MM.1S (cell line): ENCODE data around the gene UBE2S.

Experiments used
- DNase-seq: peaks from one replicate; pipeline ENCODE4 v3.0.0-alpha.2; 2015
- H2AFZ ChIP-seq: fragments of 300-600 bp; sonication (generic); 2 replicates; pipeline ENCODE4 v1.6.0; 2016; ENCODE audit warnings: antibody characterized with exemption, low read length
- H3F3A ChIP-seq: fragments of 300-600 bp; sonication (generic); 2 replicates; pipeline ENCODE4 v1.6.1; 2016; ENCODE audit warnings: mild to moderate bottlenecking, antibody characterized with exemption, low read length, moderate library complexity, mixed read lengths; ENCODE audit not compliant: insufficient read depth
- H3K27ac ChIP-seq: fragments of 300-600 bp; sonication (generic); 2 replicates; pipeline ENCODE4 v1.5.1; 2016; ENCODE audit warnings: mild to moderate bottlenecking, low read length
- H3K27me3 ChIP-seq: fragments of 300-600 bp; sonication (generic); replicated peaks from 2 replicates; pipeline ENCODE4 v1.6.0; 2016; ENCODE audit warnings: low read length; ENCODE audit not compliant: insufficient read depth
- H3K36me3 ChIP-seq: fragments of 300-600 bp; sonication (generic); replicated peaks from 2 replicates; pipeline ENCODE4 v1.6.1; 2016; ENCODE audit warnings: mild to moderate bottlenecking, low read length, mixed read lengths; ENCODE audit not compliant: insufficient read depth
- H3K4me1 ChIP-seq: fragments of 300-600 bp; sonication (generic); 2 replicates; pipeline ENCODE4 v1.6.1; 2016; ENCODE audit warnings: low read length, mixed read lengths
- H3K4me2 ChIP-seq: fragments of 300-600 bp; sonication (generic); 2 replicates; pipeline ENCODE4 v1.6.0; 2016; ENCODE audit warnings: low read depth, low read length
- H3K4me3 ChIP-seq: fragments of 300-600 bp; sonication (generic); 2 replicates; pipeline ENCODE4 v1.5.1; 2016; ENCODE audit warnings: low read length, mixed read lengths
- H3K79me2 ChIP-seq: fragments of 300-600 bp; sonication (generic); 2 replicates; pipeline ENCODE4 v1.6.1; 2016; ENCODE audit warnings: mixed run types, low read length, mixed read lengths
- H3K9ac ChIP-seq: fragments of 300-600 bp; sonication (generic); 2 replicates; pipeline ENCODE4 v1.6.1; 2016; ENCODE audit warnings: low read length, mixed read lengths
- H3K9me2 ChIP-seq: fragments of 300-600 bp; sonication (generic); replicated peaks from 2 replicates; pipeline ENCODE4 v1.6.1; 2016; ENCODE audit warnings: mild to moderate bottlenecking, low read length, mixed read lengths; ENCODE audit not compliant: insufficient read depth
- H3K9me3 ChIP-seq: fragments of 300-600 bp; sonication (generic); replicated peaks from 2 replicates; pipeline ENCODE4 v1.6.1; 2016; ENCODE audit warnings: mild to moderate bottlenecking, low read length, mixed read lengths; ENCODE audit not compliant: insufficient read depth
- H4K20me1 ChIP-seq: fragments of 300-600 bp; sonication (generic); 2 replicates; pipeline ENCODE4 v1.6.1; 2016; ENCODE audit warnings: mild to moderate bottlenecking, low read length, moderate library complexity, mixed read lengths; ENCODE audit not compliant: insufficient read depth
- EZH2 ChIP-seq: fragments of 300-600 bp; sonication (generic); optimal IDR thresholded peaks from 2 replicates; pipeline ENCODE3; 2017; ENCODE audit warnings: low read depth, mild to moderate bottlenecking, antibody characterized with exemption, low read length, mixed read lengths
- EZH2phosphoT487 ChIP-seq: fragments of 300-600 bp; sonication (generic); IDR thresholded peaks from 2 replicates; pipeline ENCODE4 v1.6.1; 2018; ENCODE audit warnings: antibody characterized with exemption, low read length
- TF ChIP-seq, protein P1 (sequence below): fragments of 300-600 bp; sonication (generic); IDR thresholded peaks from 2 replicates; pipeline ENCODE4 v1.5.1; 2016; ENCODE audit warnings: antibody characterized with exemption, low read length, mixed read lengths

The UBE2S gene

DNA sequence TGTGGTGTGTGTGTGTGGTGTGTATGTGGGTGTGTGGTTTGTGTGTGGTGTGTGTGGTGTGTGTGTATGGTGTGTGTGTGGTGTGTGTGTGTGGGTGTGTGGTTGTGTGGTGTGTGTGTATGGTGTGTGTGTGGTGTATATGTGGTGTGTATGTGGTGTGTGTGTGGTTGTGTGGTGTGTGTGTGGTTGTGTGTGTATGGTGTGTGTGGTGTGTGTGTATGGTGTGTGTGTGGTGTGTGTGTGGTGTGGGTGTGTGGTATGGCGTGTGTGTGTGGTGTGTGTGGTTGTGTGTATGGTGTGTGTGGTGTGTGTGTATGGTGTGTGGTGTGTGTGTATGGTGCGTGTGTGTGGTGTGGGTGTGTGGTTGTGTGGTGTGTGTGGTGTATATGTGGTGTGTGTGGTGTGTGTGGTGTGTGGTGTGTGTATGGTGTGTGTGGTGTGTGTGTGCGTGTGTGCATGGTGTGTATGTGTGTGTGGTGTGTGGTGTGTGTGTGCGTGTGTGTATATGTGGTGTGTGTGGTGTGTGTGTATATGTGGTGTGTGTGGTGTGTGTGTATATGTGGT, 26.9 kb upstream of the UBE2S start:
- DNase-seq, result no peak
- H3K9me2 ChIP-seq, result no peaks in the 10 kb centered on the region
- H3K27ac ChIP-seq, result no peak overlapping the region
- no peaks in the 10 kb centered on the region for H4K20me1 ChIP-seq
- H2AFZ ChIP-seq, result no peak overlapping the region
- H3K36me3 ChIP-seq, result no peaks in the 10 kb centered on the region
- no peak overlapping the region for H3K9ac ChIP-seq
- H3K4me2 ChIP-seq, result no peak overlapping the region
- H3F3A ChIP-seq, result no peaks in the 10 kb centered on the region
- peaks cover 30% of the 10 kb centered on the region for H3K27me3 ChIP-seq
- no peaks in the 10 kb centered on the region for H3K79me2 ChIP-seq
- H3K9me3 ChIP-seq, result no peaks in the 10 kb centered on the region
- TF ChIP-seq, protein P1, sequence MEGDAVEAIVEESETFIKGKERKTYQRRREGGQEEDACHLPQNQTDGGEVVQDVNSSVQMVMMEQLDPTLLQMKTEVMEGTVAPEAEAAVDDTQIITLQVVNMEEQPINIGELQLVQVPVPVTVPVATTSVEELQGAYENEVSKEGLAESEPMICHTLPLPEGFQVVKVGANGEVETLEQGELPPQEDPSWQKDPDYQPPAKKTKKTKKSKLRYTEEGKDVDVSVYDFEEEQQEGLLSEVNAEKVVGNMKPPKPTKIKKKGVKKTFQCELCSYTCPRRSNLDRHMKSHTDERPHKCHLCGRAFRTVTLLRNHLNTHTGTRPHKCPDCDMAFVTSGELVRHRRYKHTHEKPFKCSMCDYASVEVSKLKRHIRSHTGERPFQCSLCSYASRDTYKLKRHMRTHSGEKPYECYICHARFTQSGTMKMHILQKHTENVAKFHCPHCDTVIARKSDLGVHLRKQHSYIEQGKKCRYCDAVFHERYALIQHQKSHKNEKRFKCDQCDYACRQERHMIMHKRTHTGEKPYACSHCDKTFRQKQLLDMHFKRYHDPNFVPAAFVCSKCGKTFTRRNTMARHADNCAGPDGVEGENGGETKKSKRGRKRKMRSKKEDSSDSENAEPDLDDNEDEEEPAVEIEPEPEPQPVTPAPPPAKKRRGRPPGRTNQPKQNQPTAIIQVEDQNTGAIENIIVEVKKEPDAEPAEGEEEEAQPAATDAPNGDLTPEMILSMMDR, result no peak
- TF ChIP-seq EZH2 (no peak), EZH2phosphoT487 (no peak)
- H3K4me1 ChIP-seq, result no peaks in the 10 kb centered on the region
- no peak overlapping the region for H3K4me3 ChIP-seq

DNA sequence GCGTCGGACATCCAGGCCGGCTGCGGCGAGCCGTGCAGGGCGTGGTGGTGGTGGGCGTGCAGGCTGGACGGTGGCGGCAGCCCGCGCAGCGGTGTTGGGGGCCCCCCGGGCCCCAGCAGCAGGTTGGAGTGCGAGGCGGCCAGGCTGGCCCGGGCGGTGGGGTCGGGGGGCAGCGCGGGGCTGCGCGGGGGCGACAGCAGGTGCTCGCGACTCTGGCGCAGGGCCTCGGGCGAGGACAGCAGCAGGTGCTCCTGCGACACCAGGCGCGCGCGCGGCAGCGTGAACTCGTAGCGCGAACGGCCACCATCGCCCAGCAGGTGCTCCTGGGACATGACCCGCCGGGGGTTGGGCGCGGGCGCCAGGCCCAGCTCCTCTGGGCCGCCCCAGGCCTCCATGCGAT, 25.7 kb upstream of the UBE2S start:
- no peak overlapping the region for H2AFZ ChIP-seq
- H3K9me3 ChIP-seq, result no peaks in the 10 kb centered on the region
- no peak overlapping the region for H3K27ac ChIP-seq
- H3K9me2 ChIP-seq, result no peaks in the 10 kb centered on the region
- TF ChIP-seq, protein P1, result no peak
- TF ChIP-seq EZH2 (no peak), EZH2phosphoT487 (no peak)
- no peaks in the 10 kb centered on the region for H3F3A ChIP-seq
- no peak overlapping the region for H3K9ac ChIP-seq
- peaks cover 35% of the 10 kb centered on the region for H3K27me3 ChIP-seq
- H3K4me2 ChIP-seq, result no peak overlapping the region
- no peak for DNase-seq
- H3K4me3 ChIP-seq, result no peak overlapping the region
- no peaks in the 10 kb centered on the region for H4K20me1 ChIP-seq
- no peaks in the 10 kb centered on the region for H3K79me2 ChIP-seq
- no peaks in the 10 kb centered on the region for H3K4me1 ChIP-seq
- no peaks in the 10 kb centered on the region for H3K36me3 ChIP-seq

DNA sequence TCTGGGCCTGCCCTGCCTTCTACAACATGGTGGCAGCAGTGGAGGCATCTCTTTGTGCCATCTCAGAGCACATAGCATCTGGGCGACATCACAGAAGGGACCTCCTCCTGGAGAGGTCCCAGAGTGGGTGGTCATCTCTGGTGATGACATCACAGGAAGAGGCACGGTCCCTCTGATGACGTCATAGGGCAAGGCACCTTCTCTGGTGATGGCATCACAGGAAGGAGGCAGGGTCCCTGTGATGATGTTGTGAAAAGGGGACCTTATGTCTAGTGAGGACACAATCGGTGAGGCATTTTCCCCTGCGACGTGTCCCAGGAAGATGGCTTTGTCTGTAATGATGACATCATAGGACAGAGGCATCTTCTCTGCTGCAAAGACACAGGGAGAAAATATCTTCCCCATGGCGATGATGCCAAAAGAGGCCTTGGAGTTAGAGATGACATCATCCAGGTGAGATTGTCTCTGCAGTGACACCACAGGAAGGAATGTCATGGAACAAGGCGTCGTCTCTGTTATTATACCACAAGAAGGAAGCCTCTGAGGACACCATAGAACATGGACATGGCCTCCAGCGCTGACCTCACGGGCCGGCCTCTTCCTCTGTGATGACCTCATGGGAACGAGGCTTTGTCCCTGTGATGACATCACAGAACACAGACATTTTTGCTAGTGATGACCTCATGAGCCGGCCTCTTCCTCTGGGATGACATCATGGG, 24.8 kb upstream of the UBE2S start:
- Histone ChIP-seq H3K9me2 (no peaks in the 10 kb centered on the region), H3K27ac (no peak overlapping the region), H2AFZ (no peak overlapping the region), H3K4me1 (no peaks in the 10 kb centered on the region), H3K9ac (no peak overlapping the region), H3K9me3 (no peaks in the 10 kb centered on the region), H3K79me2 (no peaks in the 10 kb centered on the region), H3K36me3 (no peaks in the 10 kb centered on the region), H3F3A (no peaks in the 10 kb centered on the region), H3K4me2 (no peak overlapping the region), H3K4me3 (no peak overlapping the region), H4K20me1 (no peaks in the 10 kb centered on the region), H3K27me3 (peaks cover 43% of the 10 kb centered on the region)
- TF ChIP-seq, protein P1, result no peak
- no peak for TF ChIP-seq EZH2
- no peak for TF ChIP-seq EZH2phosphoT487
- DNase-seq, result no peak
